PFSK-1 (cell line): Measurements from ENCODE around the gene CLIC4.

ENCODE experiments used
- FOXP2 ChIP-seq: optimal IDR thresholded peaks from 2 replicates; pipeline ENCODE3; 2011; ENCODE audit warnings: borderline replicate concordance, control low read depth, inconsistent platforms; ENCODE audit not compliant: insufficient read depth; ENCODE audit errors: extremely low read length, extremely low read depth
- POLR2AphosphoS5 ChIP-seq: IDR thresholded peaks from 2 replicates; pipeline ENCODE4 v1.6.1; 2012; ENCODE audit warnings: low read depth, mild to moderate bottlenecking, control low read depth, low read length, moderate library complexity
- SIN3A ChIP-seq: IDR thresholded peaks from 2 replicates; pipeline ENCODE4 v1.6.1; 2012; ENCODE audit warnings: mild to moderate bottlenecking, low read length, moderate library complexity, borderline replicate concordance; ENCODE audit not compliant: insufficient read depth
- TAF1 ChIP-seq: IDR thresholded peaks from 2 replicates; pipeline ENCODE4 v1.6.1; 2012; ENCODE audit warnings: low read length, control low read depth, borderline replicate concordance; ENCODE audit not compliant: insufficient read depth
- TF ChIP-seq, protein P1 (sequence below), 2 experiments: IDR thresholded peaks; 2 replicates each; pipeline versions ENCODE4 v1.6.1 to v1.8.0; 2011 to 2012; ENCODE audit warnings: low read depth in 2 of 2, low read length in 2 of 2, control low read depth in 1 of 2, inconsistent platforms in 1 of 2, mild to moderate bottlenecking in 1 of 2, moderate library complexity in 1 of 2; ENCODE audit not compliant: insufficient read depth in 1 of 2

The CLIC4 gene

DNA sequence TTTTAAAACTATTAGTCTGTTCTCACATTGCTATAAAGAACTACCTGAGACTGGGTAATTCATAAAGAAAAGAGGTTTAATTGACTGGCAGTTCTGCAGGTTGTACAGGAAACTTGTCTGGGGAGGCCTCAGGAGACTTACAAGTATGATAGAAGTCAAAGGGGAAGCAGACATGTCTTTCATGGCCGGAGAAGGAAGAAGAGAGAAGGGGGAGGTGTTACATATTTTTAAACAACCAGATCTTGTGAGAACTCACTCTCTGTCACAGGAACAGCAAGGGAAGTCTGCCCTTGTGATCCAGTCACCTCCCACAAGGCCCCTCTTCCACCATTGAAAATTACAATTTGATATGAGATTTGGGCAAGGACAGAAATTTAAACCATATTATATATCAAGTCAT lies 55.9 kb downstream of the CLIC4 start:
- TF ChIP-seq POLR2AphosphoS5 (no peak), FOXP2 (no peak), TAF1 (no peak), SIN3A (no peak)
- TF ChIP-seq, protein P1, sequence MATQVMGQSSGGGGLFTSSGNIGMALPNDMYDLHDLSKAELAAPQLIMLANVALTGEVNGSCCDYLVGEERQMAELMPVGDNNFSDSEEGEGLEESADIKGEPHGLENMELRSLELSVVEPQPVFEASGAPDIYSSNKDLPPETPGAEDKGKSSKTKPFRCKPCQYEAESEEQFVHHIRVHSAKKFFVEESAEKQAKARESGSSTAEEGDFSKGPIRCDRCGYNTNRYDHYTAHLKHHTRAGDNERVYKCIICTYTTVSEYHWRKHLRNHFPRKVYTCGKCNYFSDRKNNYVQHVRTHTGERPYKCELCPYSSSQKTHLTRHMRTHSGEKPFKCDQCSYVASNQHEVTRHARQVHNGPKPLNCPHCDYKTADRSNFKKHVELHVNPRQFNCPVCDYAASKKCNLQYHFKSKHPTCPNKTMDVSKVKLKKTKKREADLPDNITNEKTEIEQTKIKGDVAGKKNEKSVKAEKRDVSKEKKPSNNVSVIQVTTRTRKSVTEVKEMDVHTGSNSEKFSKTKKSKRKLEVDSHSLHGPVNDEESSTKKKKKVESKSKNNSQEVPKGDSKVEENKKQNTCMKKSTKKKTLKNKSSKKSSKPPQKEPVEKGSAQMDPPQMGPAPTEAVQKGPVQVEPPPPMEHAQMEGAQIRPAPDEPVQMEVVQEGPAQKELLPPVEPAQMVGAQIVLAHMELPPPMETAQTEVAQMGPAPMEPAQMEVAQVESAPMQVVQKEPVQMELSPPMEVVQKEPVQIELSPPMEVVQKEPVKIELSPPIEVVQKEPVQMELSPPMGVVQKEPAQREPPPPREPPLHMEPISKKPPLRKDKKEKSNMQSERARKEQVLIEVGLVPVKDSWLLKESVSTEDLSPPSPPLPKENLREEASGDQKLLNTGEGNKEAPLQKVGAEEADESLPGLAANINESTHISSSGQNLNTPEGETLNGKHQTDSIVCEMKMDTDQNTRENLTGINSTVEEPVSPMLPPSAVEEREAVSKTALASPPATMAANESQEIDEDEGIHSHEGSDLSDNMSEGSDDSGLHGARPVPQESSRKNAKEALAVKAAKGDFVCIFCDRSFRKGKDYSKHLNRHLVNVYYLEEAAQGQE (IDR thresholded peaks at IDR 0.05; ENCODE audit: insufficient read depth in 1 of 2, low read depth in 2 of 2, low read length in 2 of 2), result no peak

DNA sequence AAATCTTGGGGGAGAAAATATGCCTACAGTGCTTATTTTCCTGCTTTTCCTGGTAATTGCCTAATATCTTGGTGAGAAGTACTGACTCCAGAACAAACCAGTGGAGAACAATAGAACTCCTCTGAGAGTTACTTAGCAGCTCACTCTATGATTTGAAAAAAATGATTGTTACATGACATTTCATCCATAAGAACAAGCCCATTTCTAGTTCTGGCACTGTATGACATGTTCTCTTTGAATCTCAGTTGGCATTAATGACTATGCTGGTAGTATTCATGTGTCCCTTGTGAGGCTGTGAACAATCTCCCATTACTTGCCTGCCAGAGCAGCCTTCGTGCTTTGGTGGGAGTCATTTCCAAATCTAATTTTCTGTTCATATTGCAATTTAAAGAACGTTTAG lies 58.0 kb downstream of the CLIC4 start:
- TF ChIP-seq SIN3A (no peak), TAF1 (no peak), POLR2AphosphoS5 (no peak), FOXP2 (no peak)
- TF ChIP-seq, protein P1 (IDR thresholded peaks at IDR 0.05; ENCODE audit: insufficient read depth in 1 of 2, low read depth in 2 of 2, low read length in 2 of 2), result no peak

DNA sequence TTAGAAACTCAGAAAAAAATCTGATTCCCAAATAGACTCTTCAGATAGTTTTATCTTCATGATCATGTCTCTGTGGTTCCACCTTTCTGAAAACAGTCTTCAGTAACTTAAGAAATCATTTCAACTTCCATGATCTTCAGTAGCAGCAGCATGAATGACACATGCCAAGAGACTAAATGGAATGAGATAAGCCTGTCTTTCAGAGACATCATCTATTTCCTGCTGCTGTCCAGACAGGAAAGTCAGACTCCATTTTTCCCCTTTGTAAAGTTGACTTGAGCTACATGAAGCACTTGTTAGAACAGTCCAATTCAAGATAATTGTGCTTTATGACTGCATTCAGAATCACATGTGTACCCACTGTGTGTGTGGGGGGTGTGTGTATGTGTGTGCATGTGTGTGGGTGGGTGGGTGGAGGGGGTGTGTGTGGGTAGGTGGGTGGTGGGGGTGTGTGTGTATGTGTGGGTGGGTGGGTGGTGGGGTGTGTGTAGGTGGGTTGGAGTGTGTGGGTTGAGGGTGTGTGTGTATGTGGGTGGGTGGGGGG lies 58.8 kb downstream of the CLIC4 start:
- TF ChIP-seq TAF1 (no peak), POLR2AphosphoS5 (no peak)

DNA sequence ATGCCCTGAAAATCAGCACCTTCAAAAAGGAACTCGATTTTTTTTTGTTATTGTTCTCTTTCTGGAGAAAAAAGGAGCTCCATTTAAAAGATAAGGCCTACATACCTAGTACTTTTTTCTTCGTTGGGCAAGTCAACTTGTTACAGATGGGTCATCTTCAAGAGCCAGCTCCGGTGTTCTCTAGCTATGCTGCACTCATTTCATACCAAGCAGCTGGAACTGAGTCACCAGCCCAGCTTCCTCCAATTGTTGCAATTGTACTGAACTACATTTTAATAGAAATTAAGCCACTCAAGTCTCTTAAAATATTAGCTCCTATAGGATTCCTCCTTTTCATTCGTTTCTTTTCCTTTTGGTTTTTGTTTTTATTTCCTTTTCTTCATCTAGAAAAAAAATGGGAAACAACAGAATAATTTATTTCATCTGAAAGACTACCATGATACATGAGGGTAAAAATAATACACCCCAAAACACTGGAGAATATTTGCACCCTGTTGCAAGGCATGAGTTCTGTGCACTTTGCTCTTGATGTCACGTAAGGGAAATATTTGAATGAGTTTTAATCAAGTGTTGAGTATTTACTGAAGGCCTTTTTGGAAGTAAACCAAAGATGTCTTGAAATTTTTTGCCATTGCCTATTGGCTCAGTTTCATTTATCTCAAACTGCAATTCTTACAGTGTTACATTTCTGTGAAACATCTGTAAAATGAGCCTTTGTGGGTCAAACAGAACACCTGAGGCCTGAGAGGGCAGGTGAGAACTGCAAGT lies 60.5 kb downstream of the CLIC4 start:
- TF ChIP-seq TAF1 (no peak), SIN3A (no peak), POLR2AphosphoS5 (no peak), FOXP2 (no peak)
- TF ChIP-seq, protein P1 (IDR thresholded peaks at IDR 0.05; ENCODE audit: insufficient read depth in 1 of 2, low read depth in 2 of 2, low read length in 2 of 2), result no peak

DNA sequence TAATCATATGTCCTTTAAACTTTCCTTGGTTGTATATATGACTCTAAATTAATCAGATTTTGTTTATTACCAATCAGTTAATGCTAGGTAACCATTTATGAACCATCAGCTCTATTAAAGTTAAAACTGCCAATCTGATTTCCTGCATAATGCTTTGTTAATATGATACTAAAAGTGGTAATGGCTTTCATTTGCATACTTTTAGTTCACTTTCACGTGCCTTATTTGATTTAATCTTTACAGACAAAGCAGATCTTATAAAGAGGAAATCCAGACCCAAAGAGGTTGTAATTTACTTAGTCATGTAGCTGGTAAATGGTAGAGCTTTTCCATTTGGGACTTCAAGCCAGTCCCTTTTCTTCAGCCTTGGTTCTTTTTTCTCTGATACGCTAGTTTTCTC lies 61.3 kb downstream of the CLIC4 start:
- TF ChIP-seq FOXP2, result no peak
- TF ChIP-seq TAF1, result no peak
- no peak for TF ChIP-seq SIN3A
- TF ChIP-seq POLR2AphosphoS5, result no peak
- TF ChIP-seq, protein P1 (IDR thresholded peaks at IDR 0.05; ENCODE audit: insufficient read depth in 1 of 2, low read depth in 2 of 2, low read length in 2 of 2), result no peak
